IMR-90 (cell line): ENCODE measurements around the gene CD38. TPM values are rescaled to one million over a fixed set of nuclear protein-coding genes. Genes with fewer than 3 reads are reported as not detected.

Source experiments
- ATAC-seq: fragments of 200-7000 bp; cut with Tn5 transposase; 2 replicates; pipeline ENCODE4 v1.9.1; 2020; ENCODE audit warnings: low read depth, mild to moderate bottlenecking, moderate library complexity
- BruUV-seq: library from RNA; stranded (reverse); fragments of 400-500 nt; replicated peaks from 2 replicates; lab custom pipeline; 2021; lab: Mats Ljungman, UMichigan
- CTCF ChIA-PET: fragments of 300-600 bp; formaldehyde crosslinking; extraction: SDS; loops from one replicate; lab custom pipeline; 2021; ENCODE audit warnings: antibody characterized with exemption; lab: Yijun Ruan, JAX
- POLR2A ChIA-PET: fragments of 300-600 bp; sonication (Branson Sonifier 250); formaldehyde crosslinking; loops from one replicate; lab custom pipeline; 2022; ENCODE audit warnings: antibody characterized with exemption; ENCODE audit not compliant: unreplicated experiment; lab: Charles Lee
- DNase-seq: peaks from one replicate; pipeline ENCODE4 v3.0.0; 2013
- H2AFZ ChIP-seq: replicated peaks from 2 replicates; pipeline ENCODE3; 2013; ENCODE audit warnings: low read length, mild to moderate bottlenecking; ENCODE audit not compliant: poor library complexity
- H2AK5ac ChIP-seq: 2 replicates; pipeline ENCODE4 v1.6.1; 2013; ENCODE audit warnings: low read depth, low read length, inconsistent platforms
- H2AK9ac ChIP-seq: replicated peaks from 2 replicates; pipeline ENCODE3; 2013; ENCODE audit warnings: mild to moderate bottlenecking, low read depth, low read length, moderate library complexity; ENCODE audit not compliant: poor library complexity
- H2BK120ac ChIP-seq: 2 replicates; pipeline ENCODE4 v1.6.1; 2013; ENCODE audit warnings: low read depth, low read length, inconsistent platforms
- H2BK15ac ChIP-seq: 3 replicates; pipeline ENCODE4 v1.6.1; 2013; ENCODE audit warnings: low read depth, low read length, inconsistent platforms
- H2BK20ac ChIP-seq: 2 replicates; pipeline ENCODE4 v1.6.1; 2013; ENCODE audit warnings: low read depth, mild to moderate bottlenecking, inconsistent platforms, low read length, moderate library complexity
- H2BK5ac ChIP-seq: 2 replicates; pipeline ENCODE4 v1.6.1; 2013; ENCODE audit warnings: mild to moderate bottlenecking, low read depth, low read length, inconsistent platforms; ENCODE audit not compliant: poor library complexity, severe bottlenecking
- H3K14ac ChIP-seq: replicated peaks from 2 replicates; pipeline ENCODE4 v1.6.1; 2013; ENCODE audit warnings: low read depth, low read length, inconsistent platforms
- H3K18ac ChIP-seq: 2 replicates; pipeline ENCODE4 v1.6.1; 2013; ENCODE audit warnings: low read depth, low read length, control low read depth
- H3K23ac ChIP-seq: 2 replicates; pipeline ENCODE4 v1.6.1; 2013; ENCODE audit warnings: low read depth, low read length, inconsistent platforms
- H3K27ac ChIP-seq: 2 replicates; pipeline ENCODE4 v1.5.1; 2013; ENCODE audit warnings: mild to moderate bottlenecking, control low read depth, low read length; ENCODE audit not compliant: insufficient read depth
- H3K27me3 ChIP-seq: 2 replicates; pipeline ENCODE4 v1.6.1; 2013; ENCODE audit warnings: low read length; ENCODE audit not compliant: control insufficient read depth, insufficient read depth
- H3K36me3 ChIP-seq: 2 replicates; pipeline ENCODE4 v1.6.1; 2013; ENCODE audit warnings: low read length, mixed read lengths; ENCODE audit not compliant: control insufficient read depth, insufficient read depth
- H3K4ac ChIP-seq: 2 replicates; pipeline ENCODE4 v1.6.1; 2013; ENCODE audit warnings: low read depth, low read length, inconsistent platforms
- H3K4me1 ChIP-seq: 2 replicates; pipeline ENCODE4 v1.6.1; 2013; ENCODE audit warnings: low read length, mixed read lengths; ENCODE audit not compliant: control insufficient read depth, insufficient read depth
- H3K4me2 ChIP-seq: 2 replicates; pipeline ENCODE4 v1.6.1; 2013; ENCODE audit warnings: low read depth, mild to moderate bottlenecking, control low read depth, low read length, moderate library complexity
- H3K4me3 ChIP-seq: 2 replicates; pipeline ENCODE4 v1.5.1; 2013; ENCODE audit warnings: low read depth, mild to moderate bottlenecking, control low read depth, low read length, moderate library complexity; ENCODE audit not compliant: insufficient read depth
- H3K56ac ChIP-seq: 2 replicates; pipeline ENCODE4 v1.6.1; 2013; ENCODE audit warnings: low read length, inconsistent platforms; ENCODE audit not compliant: insufficient read depth; ENCODE audit errors: extremely low read depth
- H3K79me1 ChIP-seq, 2 experiments: 2 replicates each; pipeline ENCODE4 v1.6.1; 2013; ENCODE audit warnings: low read length in 2 of 2, inconsistent platforms in 1 of 2, low read depth in 1 of 2
- H3K9ac ChIP-seq: 2 replicates; pipeline ENCODE4 v1.6.1; 2013; ENCODE audit warnings: low read depth, low read length, control low read depth
- H3K9me1 ChIP-seq: 2 replicates; pipeline ENCODE4 v1.6.1; 2013; ENCODE audit warnings: low read length, inconsistent platforms; ENCODE audit not compliant: insufficient read depth
- H3K9me3 ChIP-seq: 2 replicates; pipeline ENCODE4 v1.6.1; 2013; ENCODE audit warnings: low read length; ENCODE audit not compliant: control insufficient read depth, insufficient read depth
- H4K20me1 ChIP-seq: 2 replicates; pipeline ENCODE4 v1.6.1; 2013; ENCODE audit warnings: low read length, inconsistent platforms; ENCODE audit not compliant: insufficient read depth
- H4K5ac ChIP-seq: 2 replicates; pipeline ENCODE4 v1.6.1; 2013; ENCODE audit warnings: mild to moderate bottlenecking, low read depth, low read length, control low read depth
- H4K8ac ChIP-seq, 2 experiments: 2 replicates each; pipeline ENCODE4 v1.6.1; 2013; ENCODE audit warnings: low read depth in 2 of 2, low read length in 2 of 2, control low read depth in 1 of 2, inconsistent platforms in 1 of 2
- H4K91ac ChIP-seq: 2 replicates; pipeline ENCODE4 v1.6.1; 2013; ENCODE audit warnings: low read depth, low read length, inconsistent platforms; ENCODE audit not compliant: insufficient read depth
- CEBPB ChIP-seq: IDR thresholded peaks from 2 replicates; pipeline ENCODE4 v1.6.1; 2012; ENCODE audit warnings: low read depth, low read length, improper control_type of control experiment
- ELK1 ChIP-seq: fragments of 150-350 bp; IDR thresholded peaks from 2 replicates; pipeline ENCODE4 v1.6.1; 2016; ENCODE audit warnings: low read depth, mild to moderate bottlenecking, low read length, moderate library complexity, borderline replicate concordance
- FOS ChIP-seq: fragments of 150-350 bp; IDR thresholded peaks from 2 replicates; pipeline ENCODE4 v1.6.1; 2016; ENCODE audit warnings: low read depth, low read length
- MAZ ChIP-seq: IDR thresholded peaks from 2 replicates; pipeline ENCODE4 v1.6.1; 2012; ENCODE audit warnings: low read depth, mild to moderate bottlenecking, low read length, improper control_type of control experiment, moderate library complexity, borderline replicate concordance
- NFE2L2 ChIP-seq: fragments of 150-350 bp; IDR thresholded peaks from 2 replicates; pipeline ENCODE4 v1.6.1; 2016; ENCODE audit warnings: low read depth, mild to moderate bottlenecking, low read length
- RAD21 ChIP-seq: IDR thresholded peaks from 2 replicates; pipeline ENCODE4 v1.6.1; 2012; ENCODE audit warnings: low read length, improper control_type of control experiment
- SMC3 ChIP-seq: fragments of 150-350 bp; IDR thresholded peaks from 2 replicates; pipeline ENCODE4 v1.6.1; 2016; ENCODE audit warnings: low read depth, mild to moderate bottlenecking, antibody characterized with exemption, low read length, moderate library complexity
- dilution Hi-C: fragments of 300-500 bp; cut with HindIII; formaldehyde crosslinking; loops from one replicate; pipeline ENCODE4 v1.14.3; 2018; ENCODE audit warnings: low sequenced_read_pairs; ENCODE audit not compliant: unreplicated experiment
- in situ Hi-C: fragments of 300-500 bp; cut with MboI; formaldehyde crosslinking; loops from 3 replicates; pipeline ENCODE4 v1.14.3; 2019; ENCODE audit warnings: low sequenced_read_pairs, inconsistent platforms, mixed read lengths
- intact Hi-C: fragments of 100-400 bp; cut with micrococcal nuclease; formaldehyde crosslinking; loops from 2 replicates; pipeline ENCODE4 v1.10.0; 2022
- polyA plus RNA-seq, 3 experiments: library from polyadenylated mRNA; depleted of rRNA; stranded (reverse); fragments of >200 nt; gene quantifications; 2 replicates each; pipeline ENCODE4 v1.2.3, GENCODE V29; 2012; ENCODE audit warnings: low replicate concordance in 1 of 3
- total RNA-seq: library from RNA; depleted of rRNA; stranded (reverse); fragments of >200 nt; gene quantifications from 2 replicates; pipeline ENCODE4 v1.2.3, GENCODE V29; 2012

Gene CD38
- total and polyA plus RNA-seq, 2 of the 4 experiments (the other 2 are of a cell fraction): not detected

GRCh38 chr4:15836362-15836761, 58.2 kb downstream of the CD38 start:
- ChIA-PET CTCF (no interaction called here), POLR2A (no interaction called here)
- no peak for ATAC-seq

More at GRCh38 chr4:15836362-15836761, 58.2 kb downstream of the CD38 start:
- H3K4ac ChIP-seq: no peak overlapping the region
- H3K4me1 ChIP-seq: no peaks in the 10 kb centered on the region
- no peaks in the 10 kb centered on the region for H3K9me3 ChIP-seq
- no peak overlapping the region for H3K14ac ChIP-seq
- H3K79me1 ChIP-seq: no peaks in the 10 kb centered on the region
- intact Hi-C loops (no loop called here), dilution Hi-C loops (no loop called here), in situ Hi-C loops (no loop called here)
- no peak overlapping the region for H4K91ac ChIP-seq
- H2AK9ac ChIP-seq: no peak overlapping the region
- no peak overlapping the region for H3K23ac ChIP-seq
- no peak overlapping the region for H3K27ac ChIP-seq
- no TSS peak for BruUV-seq
- no peaks in the 10 kb centered on the region for H3K9me1 ChIP-seq
- no peak overlapping the region for H2BK20ac ChIP-seq
- H2BK15ac ChIP-seq: no peak overlapping the region
- H2BK120ac ChIP-seq: no peak overlapping the region
- DNase-seq: no peak
- H3K27me3 ChIP-seq: peaks cover 9% of the 10 kb centered on the region
- H3K56ac ChIP-seq: no peak overlapping the region
- no peak overlapping the region for H3K4me2 ChIP-seq
- H3K18ac ChIP-seq: no peak overlapping the region
- H2AFZ ChIP-seq: no peak overlapping the region
- H3K4me3 ChIP-seq: no peak overlapping the region
- no peaks in the 10 kb centered on the region for H4K20me1 ChIP-seq
- H2AK5ac ChIP-seq: no peak overlapping the region
- H2BK5ac ChIP-seq: no peak overlapping the region
- no peak overlapping the region for H4K8ac ChIP-seq
- H3K36me3 ChIP-seq: no peaks in the 10 kb centered on the region
- TF ChIP-seq NFE2L2 (no peak), MAZ (no peak), FOS (no peak), CEBPB (no peak), RAD21 (no peak), ELK1 (no peak), SMC3 (no peak)
- no peak overlapping the region for H4K5ac ChIP-seq
- no peak overlapping the region for H3K9ac ChIP-seq
